GM19238 (cell line): Measurements from ENCODE around the gene KIF6.

ENCODE experiments used
- DNase-seq: peaks from one replicate; pipeline ENCODE4 v3.0.0; 2011; ENCODE audit warnings: low spot score; ENCODE audit not compliant: insufficient read length

KIF6 gene

DNA sequence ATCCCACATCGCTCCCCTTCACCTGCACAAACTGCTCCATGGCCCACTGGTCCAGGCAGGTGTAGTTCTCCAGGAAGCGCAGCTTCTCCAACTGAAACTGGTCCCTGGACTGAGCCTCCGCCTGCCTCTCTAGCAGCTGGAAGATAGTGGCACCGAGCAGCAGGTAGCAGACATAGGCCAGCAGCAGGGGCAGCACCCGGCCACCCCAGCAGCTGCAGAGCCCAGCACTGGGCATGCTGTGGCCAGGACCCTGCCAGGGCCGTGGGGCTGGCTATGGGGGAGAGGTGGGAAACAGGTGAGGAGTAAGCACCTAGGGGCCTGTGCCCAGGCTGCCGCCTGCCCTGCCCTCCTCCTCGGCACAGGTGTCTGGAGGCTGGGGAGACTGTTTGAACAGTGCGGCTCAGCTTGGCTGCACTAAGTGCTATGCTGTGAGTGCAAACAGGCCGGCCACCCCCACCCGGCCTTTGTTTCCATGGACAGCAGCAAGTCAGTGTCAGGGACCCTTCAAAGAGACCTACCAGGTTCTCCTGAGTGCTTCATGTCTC lies 402.8 kb downstream of the KIF6 start, which contains the start of gene KCNK16:
Gene KCNK16, minus strand, starts transcription at position 397 of the 545 bp plus-strand sequence. Its CDS starts 162 bp downstream, at position 235.
- DNase-seq = no peak

DNA sequence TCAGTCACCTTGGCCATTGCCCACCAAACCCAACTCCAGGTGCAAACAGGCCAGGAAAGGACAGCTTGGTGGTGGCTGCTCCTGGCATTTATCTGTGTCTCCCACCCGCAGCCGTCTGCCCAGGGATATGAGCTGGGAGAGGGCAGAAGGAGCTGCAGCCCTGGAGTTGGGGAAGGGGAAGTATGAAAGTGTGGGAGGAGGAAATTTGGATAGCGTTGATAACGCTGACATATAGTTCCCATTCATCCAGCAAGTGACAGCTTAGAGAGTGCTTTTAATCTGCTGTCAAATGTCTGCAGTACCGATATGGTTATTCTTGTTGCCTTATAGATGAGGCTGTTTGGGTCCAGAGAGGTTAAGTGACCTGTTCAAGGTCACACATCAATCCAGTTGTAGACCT lies 403.4 kb downstream of the KIF6 start:
- DNase-seq = no peak

DNA sequence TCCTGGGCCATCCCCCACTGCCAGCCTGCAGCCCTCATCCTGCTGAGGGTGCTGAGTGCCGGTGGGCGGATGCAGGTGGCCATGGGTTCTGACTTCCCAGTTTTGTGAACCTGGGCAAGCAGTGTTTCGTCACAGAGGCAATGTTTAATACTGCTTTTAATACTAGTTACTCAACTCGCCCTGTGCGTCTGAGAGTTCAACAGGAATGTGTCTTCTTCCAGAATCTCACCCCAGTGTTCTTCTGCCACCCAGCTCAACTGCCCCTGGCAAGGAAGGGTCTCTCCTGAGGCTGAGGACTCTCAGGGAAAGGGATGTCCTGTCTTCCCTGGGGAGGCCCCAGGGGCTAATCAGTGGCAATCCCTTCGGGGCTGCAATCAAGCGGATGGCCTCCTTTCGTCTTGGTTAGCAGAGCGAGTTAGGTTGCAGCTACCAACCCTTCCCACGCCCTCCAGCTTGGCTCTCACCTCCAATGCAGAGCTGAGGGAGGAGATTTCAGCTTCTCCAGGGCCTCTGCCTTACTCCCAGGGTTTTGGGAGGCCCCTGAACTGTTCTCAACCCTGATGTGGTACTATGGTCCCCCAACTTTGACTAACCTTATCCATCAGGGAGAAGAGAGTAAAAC lies 404.7 kb downstream of the KIF6 start:
- DNase-seq = no peak

DNA sequence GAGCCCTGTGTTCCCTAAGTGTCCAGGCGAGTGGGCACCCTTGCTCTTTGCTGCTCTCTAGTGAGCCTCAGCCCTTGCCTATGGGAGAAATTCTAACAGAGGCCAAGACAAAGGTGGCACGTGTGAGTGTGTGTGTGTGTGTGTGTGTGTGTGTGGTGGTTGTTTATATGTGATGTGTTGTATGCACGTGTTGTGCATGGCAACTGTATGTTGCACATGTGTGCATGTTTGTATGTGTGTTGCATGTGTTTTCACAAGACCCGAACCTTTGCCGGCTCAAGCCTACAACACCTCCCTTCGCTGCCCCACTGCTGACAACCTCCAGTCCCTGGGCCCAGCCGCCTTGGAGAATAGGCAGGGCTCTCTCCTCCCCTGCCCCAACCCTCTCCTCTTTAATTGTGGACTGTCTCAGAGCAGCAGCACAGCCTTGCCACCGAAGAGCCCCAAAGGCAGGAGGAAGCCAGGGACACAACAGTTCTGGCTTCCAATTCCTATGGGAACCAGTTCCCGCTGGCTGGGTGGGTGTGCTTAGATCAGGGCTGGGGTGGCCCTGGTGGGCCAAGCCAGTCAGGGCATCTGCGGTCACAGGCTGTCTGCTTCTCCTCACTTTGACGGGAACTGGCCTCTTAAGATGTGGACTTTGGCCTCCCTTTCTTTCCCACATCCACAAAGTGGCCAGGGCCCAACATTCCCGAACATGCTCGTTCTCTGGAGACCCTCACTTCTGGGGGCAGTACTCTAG lies 405.4 kb downstream of the KIF6 start:
- no peak for DNase-seq

DNA sequence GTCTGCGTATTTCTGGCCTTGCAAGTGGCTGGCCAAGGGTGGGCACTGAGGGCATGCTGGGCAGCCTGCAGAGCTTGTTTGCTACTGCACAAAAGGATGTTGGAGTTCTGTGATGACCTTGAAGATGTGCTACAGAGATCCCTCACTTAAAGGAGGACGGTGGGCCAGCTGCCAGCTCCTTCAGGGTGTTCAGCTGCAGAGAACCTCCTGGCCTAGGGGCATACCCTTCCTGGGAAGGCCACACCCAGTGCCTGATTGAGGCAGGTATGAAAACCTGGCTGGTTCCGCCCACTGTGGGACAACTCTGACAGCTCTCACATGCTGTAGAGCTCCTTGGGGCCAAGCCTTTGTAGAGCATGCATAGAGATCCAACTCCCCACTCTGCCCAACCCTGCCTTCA lies 408.0 kb downstream of the KIF6 start:
- no peak for DNase-seq

DNA sequence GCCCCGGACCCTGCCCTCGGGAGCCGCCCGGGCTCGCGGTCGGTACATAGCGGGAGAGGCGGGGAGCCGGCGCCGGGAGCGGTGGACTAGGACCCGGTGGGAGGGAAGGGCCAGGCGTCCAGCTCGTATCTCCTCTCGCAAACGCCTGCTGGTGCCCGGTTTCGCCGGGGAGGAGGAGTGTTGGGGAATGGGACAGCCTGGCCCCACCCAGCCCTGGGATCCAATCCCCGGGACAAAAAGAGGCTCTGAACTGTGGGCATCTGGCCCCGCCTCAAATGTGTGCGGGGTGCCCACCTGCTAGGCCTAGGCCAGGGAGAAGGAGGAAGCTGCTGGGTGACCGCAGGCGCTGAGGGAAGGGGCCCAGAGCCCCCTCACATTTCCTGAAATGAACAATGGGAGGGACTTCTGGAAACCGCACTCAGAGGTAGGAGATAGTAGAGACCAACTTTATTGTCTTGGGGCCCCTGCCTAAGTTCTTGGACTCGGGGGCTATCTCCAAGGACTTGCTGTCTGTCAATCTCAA lies 410.9 kb downstream of the KIF6 start, which contains the start of gene KCNK17:
Gene KCNK17, minus strand, starts transcription at position 147 of the 523 bp plus-strand sequence. Its CDS starts 99 bp downstream, at position 48.
- no peak for DNase-seq

DNA sequence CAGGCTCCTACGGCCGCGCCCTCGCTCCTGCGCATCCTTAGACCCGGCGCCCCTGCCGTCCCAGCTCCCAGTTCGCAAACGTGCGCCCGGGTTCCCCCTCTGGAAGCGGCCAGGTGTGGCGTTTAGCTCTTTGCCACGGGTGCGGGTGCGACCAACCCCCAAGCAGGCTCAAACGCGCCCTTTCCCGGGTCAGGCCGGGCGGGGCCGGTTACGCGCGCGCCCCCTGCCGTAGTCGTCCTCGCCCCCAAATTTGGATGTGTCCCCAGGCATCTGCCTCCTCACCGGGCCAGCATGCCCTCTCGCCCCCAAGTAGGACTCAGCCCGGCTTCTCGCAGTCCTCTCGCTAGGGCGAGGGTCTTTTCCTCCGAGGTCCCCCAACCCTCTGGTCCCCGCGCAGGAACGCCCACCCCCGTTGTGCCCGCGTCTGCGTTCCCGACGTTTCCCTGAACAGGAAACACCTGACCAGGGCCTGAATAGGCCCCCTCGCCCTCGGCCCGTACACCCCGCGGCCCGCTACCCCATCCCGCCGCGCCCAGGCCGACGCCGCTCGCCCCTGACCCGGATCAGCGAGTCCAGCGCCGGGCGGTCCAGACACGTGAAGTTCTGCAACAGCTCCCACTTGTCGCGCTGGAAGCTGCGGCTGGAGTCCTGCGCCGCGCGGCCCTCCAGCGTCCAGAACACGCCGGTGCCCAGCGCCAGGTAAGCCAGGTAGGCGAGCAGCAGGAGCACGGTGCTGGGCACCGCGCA lies 411.5 kb downstream of the KIF6 start:
- DNase-seq = no peak

DNA sequence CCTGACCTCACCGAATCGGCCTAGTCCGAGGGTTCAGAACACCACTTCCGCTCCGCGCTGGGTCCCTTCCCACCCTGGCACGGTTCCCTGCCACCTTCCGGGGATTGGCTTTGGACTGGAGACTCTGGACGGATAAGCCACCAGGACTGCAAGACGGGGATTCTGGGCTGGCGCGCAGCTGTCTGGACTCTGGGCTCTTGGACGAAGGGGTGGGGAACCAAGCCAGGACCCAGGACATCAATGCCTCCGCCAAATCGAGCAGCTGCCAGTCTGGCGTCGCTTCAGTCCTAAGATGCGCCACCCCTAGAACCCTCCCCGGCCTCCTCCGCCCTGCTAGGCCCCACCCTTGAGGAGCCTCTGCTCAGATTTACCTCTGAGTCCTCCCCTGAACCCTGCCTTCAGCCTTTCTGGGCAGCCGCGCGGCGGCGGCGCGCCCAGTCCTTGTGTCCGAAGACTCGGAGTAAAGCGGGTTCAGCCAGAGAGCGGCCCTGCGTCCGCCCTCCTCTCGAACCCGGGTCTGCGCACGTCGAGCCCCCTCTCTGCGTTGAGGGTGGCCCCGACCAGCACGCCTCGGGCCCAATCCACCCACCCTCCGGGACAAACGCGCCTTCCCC lies 412.2 kb downstream of the KIF6 start:
- no peak for DNase-seq

DNA sequence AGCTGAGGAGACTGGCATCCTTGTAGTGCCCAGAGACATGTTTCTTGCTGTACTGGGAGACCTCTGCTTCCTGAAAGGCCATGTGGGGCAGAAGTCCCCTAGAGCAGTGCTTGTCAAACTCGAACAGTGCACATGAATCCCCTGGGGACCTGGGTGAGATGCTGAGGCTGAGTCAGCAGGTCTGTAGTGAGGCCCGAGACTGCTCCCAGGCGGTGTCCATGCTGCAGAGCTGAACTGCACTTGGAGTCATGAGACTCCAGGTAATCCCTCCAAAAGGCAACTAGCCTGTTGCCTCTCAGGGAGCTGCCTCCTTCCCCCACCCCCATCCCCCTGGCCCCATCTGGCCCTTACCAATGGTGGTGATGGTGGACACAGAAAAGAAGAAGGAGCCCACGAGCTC lies 414.7 kb downstream of the KIF6 start:
- no peak for DNase-seq

DNA sequence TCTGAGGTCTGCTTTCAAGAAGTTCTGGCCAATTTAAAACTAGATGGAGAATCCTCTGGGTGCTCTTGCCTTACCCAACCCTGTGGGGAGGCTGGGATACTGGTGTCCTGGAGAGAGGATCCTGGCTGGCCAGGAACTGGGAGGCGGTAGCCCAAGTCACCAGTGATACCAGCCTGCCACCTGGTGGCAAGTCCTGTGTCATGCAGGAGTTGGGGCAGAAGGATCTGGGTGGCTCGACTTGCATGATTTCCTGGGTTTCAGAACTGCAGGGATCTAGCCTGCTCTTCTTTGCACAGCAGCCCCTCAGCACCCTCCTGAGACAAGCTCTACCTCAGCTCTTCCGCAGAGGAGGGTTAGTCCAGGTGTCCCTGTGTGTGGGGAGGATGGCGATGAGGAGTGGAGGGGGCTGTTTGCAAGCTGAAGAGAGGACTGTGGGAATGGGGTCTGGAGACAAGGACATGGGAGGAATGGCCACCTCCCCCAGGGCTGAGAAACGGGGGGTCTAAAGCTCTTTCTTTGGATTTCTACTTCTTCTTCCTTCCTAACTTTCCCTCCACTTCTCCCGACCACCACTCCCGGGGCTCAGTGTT lies 415.2 kb downstream of the KIF6 start:
- DNase-seq = peak; percentile 69

DNA sequence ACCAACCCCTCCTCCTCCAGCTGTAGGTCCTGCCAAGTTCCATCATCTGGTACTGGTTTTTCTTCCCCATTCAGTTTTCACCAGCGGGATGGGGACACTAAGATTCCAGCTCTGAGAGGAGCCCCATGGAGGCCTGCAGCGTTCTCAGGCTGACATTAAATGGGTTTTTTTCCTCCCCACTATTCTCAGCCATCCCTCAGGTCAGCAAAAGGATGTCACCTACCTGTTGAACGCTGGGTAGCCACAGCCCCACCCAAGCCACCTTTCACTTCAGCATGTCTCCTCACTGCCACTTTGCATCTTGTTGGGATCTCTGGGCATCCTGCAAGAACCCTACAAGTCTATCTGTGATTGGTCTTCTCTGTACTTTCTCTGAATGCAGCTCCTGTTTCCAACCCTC lies 417.7 kb downstream of the KIF6 start:
- no peak for DNase-seq

DNA sequence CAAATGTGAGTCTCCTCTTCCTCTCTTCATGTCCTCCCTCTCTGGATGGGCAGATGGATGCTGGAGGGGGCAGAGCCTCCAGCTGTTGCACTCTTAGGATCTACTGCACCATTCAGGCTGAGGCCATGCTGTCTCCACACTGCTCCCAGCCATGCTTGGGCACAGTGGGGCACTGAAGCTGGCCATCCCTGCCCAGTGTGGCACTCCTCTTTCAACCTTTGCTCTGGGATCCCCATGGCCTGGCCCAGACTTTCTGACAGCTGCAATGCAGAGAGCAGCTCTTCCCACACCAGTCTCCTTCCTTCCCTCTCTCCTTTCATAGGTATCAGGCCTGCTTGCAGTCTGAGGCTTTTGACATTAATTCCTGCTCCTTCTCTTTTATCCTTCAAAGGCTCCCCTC lies 420.3 kb downstream of the KIF6 start:
- no peak for DNase-seq

DNA sequence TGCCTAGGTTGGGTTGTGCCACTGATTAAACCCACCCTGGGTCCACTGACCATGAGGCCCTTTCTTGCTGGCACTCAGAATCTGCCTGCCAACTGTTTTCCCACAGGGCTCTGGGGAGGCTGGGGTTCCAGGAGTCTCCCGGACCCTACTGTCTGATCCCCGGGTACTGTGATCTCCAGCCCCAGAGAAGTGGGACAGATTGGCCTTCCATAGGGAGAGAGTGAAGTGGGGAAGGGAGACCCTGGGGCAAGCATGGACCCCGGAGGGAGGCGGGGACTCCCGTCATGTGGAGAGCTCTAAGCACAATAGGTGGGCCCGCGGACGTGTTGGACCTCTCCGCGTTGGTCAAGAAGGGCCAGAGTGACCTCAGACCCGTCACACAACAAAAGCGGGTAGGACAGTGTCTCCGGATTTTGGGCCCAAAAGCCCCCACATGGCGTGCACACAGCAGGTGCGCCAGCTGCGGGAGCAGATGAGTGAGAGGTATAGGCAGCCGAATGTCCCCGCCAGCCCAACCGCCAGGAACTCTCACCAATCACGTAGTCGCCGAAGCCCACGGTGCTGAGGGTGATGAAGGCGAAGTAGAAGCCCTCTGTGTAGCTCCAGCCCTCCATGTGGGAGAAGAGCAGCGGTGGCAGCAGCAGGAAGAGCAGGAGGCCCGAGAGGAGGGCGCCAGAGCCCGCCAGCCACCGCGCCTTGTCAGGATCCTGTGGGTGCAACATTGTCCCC lies 421.6 kb downstream of the KIF6 start:
- no peak for DNase-seq

DNA sequence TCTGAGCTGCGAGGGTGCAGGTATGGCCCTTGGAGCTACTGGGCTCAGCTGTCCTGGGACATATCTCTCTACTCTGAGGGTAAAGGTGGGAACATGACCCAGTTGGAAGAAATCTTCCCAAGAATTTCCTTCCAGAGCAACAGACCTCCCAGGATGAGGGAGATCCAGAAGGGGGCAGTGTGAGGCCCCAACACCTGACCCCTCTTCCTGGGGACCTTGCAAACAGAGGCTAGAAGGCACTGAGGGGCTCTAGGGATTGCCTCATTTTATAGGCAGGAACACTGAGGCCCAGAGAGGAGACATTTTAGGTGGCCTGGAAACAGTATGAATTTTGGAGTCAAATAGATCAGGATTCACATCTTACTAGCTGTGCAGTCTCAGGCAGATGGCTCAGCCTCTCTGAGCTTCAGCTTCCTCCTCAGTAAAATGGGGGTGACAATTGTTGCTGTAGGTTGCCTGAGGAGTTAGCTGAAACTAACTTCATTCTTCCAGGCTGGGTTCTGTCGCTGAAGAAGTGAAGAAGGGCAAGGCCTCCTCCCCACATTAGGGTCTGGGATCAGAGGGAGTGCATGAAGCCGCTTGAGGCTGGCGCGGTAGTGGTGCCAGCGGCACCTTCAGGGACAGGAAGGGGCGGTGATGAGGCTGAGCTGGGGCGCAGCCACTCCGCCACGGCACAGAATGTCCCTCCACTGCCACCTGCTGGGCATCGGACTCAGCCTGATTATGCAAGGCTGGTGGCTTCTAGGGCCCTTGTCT lies 422.4 kb downstream of the KIF6 start:
- peak; percentile 94 for DNase-seq

DNA sequence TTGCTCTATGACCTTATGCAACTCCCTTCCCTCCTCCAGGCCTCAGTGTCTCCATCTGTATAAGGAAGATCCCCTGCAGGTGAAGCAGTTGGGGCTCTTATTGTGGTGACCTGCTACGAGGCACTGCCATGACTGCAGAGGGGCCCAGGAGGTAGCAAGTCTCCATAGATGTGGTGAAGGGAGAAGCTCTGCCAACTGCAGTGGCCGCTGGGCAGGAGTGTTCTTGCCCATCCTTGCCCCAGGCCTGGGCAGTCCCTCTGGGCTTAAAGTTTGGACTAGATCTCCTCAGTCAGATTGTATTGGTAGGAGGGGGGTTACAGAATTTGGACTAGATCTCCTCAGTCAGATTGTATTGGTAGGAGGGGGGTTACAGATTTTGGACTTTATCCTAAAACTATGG lies 423.2 kb downstream of the KIF6 start:
- DNase-seq = no peak

DNA sequence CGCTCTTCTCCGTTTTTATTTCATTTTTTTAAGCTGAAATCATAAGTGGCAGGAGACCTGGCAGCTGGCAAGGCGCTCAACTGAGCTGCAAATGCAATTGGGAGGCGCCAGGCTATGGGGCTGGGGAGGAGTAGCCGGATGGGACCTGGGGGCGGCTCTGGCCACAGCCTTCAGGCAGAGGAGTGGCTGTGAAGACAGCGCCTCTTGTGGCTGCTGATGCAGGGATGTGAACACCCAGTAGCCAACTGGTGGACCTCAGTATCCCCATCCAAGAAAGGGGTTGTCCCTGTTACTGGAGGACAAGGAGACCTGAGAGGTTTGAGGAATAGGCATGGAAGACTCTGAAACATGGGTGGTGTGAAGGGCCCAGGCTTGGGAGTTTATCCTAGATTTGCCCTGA lies 423.6 kb downstream of the KIF6 start:
- no peak for DNase-seq

DNA sequence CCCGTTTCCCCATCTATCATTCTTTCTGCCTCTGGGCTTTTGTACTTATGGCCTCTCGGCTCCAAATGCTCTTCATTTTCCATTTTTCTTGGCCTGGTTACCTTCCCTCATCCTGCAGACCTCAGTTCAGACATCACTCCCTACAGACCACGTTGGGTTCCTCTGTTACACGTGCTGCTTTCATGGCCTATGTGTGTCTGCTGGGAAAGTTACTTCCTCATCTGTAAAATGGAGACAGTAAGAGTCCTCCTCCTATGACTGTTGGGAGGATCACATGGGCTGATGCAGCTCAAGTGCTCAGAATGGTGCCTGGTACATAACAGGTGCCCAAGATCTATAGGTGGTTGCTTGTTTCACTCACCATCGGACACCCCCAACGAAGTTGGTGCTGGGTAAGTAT lies 424.5 kb downstream of the KIF6 start:
- no peak for DNase-seq

DNA sequence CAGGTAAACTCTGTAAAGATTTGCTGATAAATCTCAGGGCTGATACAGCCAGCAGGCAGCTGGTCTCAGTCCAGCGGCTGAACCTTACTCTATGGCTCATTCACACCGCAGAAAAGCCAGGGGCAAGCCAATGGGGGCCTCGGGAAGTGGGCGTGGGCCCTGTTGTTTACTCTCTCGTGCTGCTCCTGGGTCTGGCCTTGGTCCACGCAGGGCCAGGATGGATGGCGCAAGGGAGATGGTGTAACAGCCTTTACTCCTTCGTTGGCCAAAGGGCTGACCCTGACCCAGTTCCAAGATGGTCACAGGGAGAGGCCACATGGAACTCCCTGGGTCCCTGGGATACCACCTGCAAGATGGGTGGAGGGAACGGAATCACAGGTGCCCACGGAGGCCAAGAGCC lies 427.1 kb downstream of the KIF6 start:
- DNase-seq = no peak
